BJ (cell line): ENCODE results near the gene DNHD1. TPM values are rescaled to one million over a fixed set of nuclear protein-coding genes. Genes with fewer than 3 reads are reported as not detected.

Experiments
- CTCF ChIA-PET: fragments of 350-600 bp; formaldehyde crosslinking; extraction: SDS; loops from one replicate; lab custom pipeline; 2021; ENCODE audit warnings: antibody characterized with exemption, inconsistent platforms; lab: Yijun Ruan, JAX
- POLR2A ChIA-PET: fragments of 300-600 bp; sonication (Branson Sonifier 250); formaldehyde crosslinking; extraction: SDS; loops from one replicate; lab custom pipeline; 2021; ENCODE audit warnings: antibody characterized with exemption; lab: Charles Lee
- DNase-seq: peaks from one replicate; pipeline ENCODE4 v3.0.0-alpha.2; 2011; ENCODE audit warnings: low read depth
- H3K27me3 ChIP-seq: 2 replicates; pipeline ENCODE4 v1.6.0; 2011; ENCODE audit warnings: low read length; ENCODE audit not compliant: control insufficient read depth, insufficient read depth
- H3K36me3 ChIP-seq: 2 replicates; pipeline ENCODE4 v1.5.1; 2011; ENCODE audit warnings: low read length; ENCODE audit not compliant: control insufficient read depth, insufficient read depth
- H3K4me3 ChIP-seq: 2 replicates; pipeline ENCODE4 v1.5.1; 2011; ENCODE audit warnings: low read depth, mild to moderate bottlenecking, control low read depth, low read length
- CTCF ChIP-seq: IDR thresholded peaks from 2 replicates; pipeline ENCODE4 v1.5.1; 2011; ENCODE audit warnings: low read depth, mild to moderate bottlenecking, control low read depth, inconsistent platforms, low read length, moderate library complexity; ENCODE audit not compliant: insufficient read depth
- polyA plus RNA-seq: library from polyadenylated mRNA; depleted of rRNA; stranded (reverse); fragments of >200 nt; gene quantifications from 2 replicates; pipeline ENCODE4 v1.2.3, GENCODE V29; 2011

Gene DNHD1
- polyA plus RNA-seq, 1 experiment: 3.1 TPM

DNA sequence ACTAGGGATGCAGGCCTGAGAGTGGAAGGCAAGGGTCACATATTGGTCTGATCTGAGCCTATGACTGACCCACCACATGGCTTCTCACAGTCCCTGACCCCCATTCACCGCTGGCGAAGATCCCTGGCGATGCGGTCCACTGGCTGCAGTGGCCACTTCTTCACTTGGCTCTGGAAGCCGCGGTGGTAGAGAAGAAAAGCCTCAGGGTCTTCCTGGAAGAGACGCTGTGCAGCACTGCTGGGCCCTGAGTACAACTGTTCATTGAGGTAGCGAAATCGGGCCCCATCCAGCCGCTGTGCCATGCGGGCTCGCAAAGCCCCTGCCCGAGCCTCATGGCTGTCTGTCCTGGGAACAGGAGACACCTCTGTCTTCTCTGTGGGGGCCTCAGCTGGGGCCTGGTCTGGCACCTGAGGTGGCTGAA lies 104.0 kb downstream of the DNHD1 start:
- Histone ChIP-seq H3K36me3 (peaks cover 24% of the 10 kb centered on the region), H3K27me3 (no peaks in the 10 kb centered on the region), H3K4me3 (no peak overlapping the region)
- CTCF ChIA-PET: no interaction called here
- POLR2A ChIA-PET: no interaction called here
- TF ChIP-seq CTCF: no peak
- no peak for DNase-seq

- DNase-seq: no peak
- no peaks in the 10 kb centered on the region for H3K27me3 ChIP-seq
- CTCF ChIA-PET: interaction anchor here (0.9 to 3.9 kb wide), 3 partner anchors 8 to 81 kb away, joined by 3 to 17 read pairs (median 5); partner anchors contain the start of gene MRPL17
- peaks cover 22% of the 10 kb centered on the region for H3K36me3 ChIP-seq
- POLR2A ChIA-PET: no interaction called here
- peak overlapping the region; percentile 84 for H3K4me3 ChIP-seq
- no peak for TF ChIP-seq CTCF
Observed at GRCh38 chr11:6602096-6602940, 105.2 kb downstream of the DNHD1 start.

DNA sequence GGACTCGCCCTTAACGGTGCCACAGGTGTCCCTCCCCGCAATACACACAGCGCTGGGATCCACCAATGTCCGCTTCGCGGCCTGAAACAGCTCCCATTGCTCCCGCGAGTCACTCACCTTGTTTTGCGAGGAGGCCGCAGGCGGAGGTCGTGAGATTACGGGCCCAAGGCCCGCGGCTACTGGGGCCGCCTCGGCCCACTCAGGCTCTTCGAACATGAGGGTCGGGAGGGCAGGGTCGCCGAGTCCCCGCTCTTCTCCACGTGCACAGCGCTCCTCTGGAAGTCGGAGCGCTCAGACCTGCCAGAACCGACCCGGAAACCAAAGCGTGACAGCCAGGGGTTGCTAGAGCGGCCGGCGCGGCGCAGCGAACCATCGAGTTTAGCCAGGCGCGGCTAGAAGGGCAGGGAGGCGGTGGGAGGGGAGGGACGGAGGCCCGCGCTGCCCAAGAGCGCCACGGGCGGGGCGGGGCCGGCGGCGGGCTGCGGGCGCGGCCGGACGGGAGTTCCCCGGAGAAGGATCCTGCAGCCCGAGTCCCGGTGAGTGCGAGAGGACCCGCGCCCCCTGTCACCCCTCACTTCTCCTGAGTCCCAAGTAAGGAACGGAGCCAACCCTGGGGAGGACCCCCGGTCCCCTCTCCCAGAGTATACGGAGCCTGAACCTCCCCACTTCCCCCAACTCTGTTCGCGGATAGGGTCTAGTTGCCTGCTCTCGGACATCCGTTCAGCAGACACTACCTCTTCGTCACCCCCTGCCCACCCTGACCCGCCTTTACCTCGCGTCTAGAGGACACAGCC lies 106.4 kb downstream of the DNHD1 start, which contains the start of the genes ILK and RRP8:
Gene ILK, plus strand, starts transcription at position 488 of the 794 bp plus-strand sequence. CDS start 498 bp downstream, outside the sequence.
Gene RRP8, minus strand, starts transcription at position 330 of the 794 bp plus-strand sequence. Its CDS starts 114 bp downstream, at position 216.
- Histone ChIP-seq H3K36me3 (peaks cover 25% of the 10 kb centered on the region), H3K27me3 (no peaks in the 10 kb centered on the region), H3K4me3 (peak within 1 kb of the TSS; percentile 84)
- DNase-seq: peak; percentile 45
- peak; percentile 37 for TF ChIP-seq CTCF
- POLR2A ChIA-PET: no interaction called here
- CTCF ChIA-PET: interaction anchor here (0.6 to 3.9 kb wide), 9 partner anchors 9 to 403 kb away, joined by 3 to 17 read pairs (median 5); partner anchors contain the start of genes MRPL17 and TPP1

- CTCF ChIA-PET: interaction anchor here (0.6 to 3.9 kb wide), 10 partner anchors 10 to 404 kb away, joined by 3 to 17 read pairs (median 4); partner anchors contain the start of genes MRPL17 and TPP1
- Histone ChIP-seq H3K27me3 (no peaks in the 10 kb centered on the region), H3K4me3 (peak overlapping the region; percentile 84), H3K36me3 (peaks cover 27% of the 10 kb centered on the region)
- DNase-seq: no peak
- POLR2A ChIA-PET: no interaction called here
- TF ChIP-seq CTCF: peak; percentile 43
Observed at GRCh38 chr11:6604081-6604626, 107.1 kb downstream of the DNHD1 start.
